MM.1S (cell line): ENCODE measurements around the gene SEPTIN6.

Experiments used
- EZH2 ChIP-seq: fragments of 300-600 bp; sonication (generic); optimal IDR thresholded peaks from 2 replicates; pipeline ENCODE3; 2017; ENCODE audit warnings: low read depth, mild to moderate bottlenecking, antibody characterized with exemption, low read length, mixed read lengths
- EZH2phosphoT487 ChIP-seq: fragments of 300-600 bp; sonication (generic); IDR thresholded peaks from 2 replicates; pipeline ENCODE4 v1.6.1; 2018; ENCODE audit warnings: antibody characterized with exemption, low read length
- TF ChIP-seq, protein P1 (sequence below): fragments of 300-600 bp; sonication (generic); IDR thresholded peaks from 2 replicates; pipeline ENCODE4 v1.5.1; 2016; ENCODE audit warnings: antibody characterized with exemption, low read length, mixed read lengths

DNA sequence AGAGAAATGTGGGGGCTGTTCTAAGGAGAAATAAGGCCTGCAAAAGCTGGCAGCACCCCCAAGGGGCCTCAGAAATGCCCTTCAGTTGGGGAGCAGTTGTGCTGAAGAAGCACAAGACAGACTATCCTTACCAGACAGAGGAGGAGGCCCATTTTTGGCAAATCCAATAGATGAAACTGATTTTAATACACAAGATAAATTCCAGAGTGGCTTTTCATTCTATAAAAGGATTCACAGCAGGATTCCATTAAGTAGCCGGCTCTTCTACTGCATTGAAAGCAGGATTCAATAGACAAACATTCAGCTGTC lies 8.1 kb downstream of the SEPTIN6 start:
- TF ChIP-seq, protein P1, sequence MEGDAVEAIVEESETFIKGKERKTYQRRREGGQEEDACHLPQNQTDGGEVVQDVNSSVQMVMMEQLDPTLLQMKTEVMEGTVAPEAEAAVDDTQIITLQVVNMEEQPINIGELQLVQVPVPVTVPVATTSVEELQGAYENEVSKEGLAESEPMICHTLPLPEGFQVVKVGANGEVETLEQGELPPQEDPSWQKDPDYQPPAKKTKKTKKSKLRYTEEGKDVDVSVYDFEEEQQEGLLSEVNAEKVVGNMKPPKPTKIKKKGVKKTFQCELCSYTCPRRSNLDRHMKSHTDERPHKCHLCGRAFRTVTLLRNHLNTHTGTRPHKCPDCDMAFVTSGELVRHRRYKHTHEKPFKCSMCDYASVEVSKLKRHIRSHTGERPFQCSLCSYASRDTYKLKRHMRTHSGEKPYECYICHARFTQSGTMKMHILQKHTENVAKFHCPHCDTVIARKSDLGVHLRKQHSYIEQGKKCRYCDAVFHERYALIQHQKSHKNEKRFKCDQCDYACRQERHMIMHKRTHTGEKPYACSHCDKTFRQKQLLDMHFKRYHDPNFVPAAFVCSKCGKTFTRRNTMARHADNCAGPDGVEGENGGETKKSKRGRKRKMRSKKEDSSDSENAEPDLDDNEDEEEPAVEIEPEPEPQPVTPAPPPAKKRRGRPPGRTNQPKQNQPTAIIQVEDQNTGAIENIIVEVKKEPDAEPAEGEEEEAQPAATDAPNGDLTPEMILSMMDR = no peak
- TF ChIP-seq EZH2 (no peak), EZH2phosphoT487 (no peak)
